K562 (cell line): ENCODE data around the gene ASB18. TPM values are rescaled to one million over a fixed set of nuclear protein-coding genes. Genes with fewer than 3 reads are reported as not detected.

Experiments used
- ATAC-seq: fragments of 200-7000 bp; cut with Tn5 transposase; 3 replicates; pipeline ENCODE4 v1.9.1; 2020; ENCODE audit warnings: moderate library complexity
- BruUV-seq: library from RNA; stranded (reverse); fragments of 400-500 nt; replicated peaks from 2 replicates; lab custom pipeline; 2021; lab: Mats Ljungman, UMichigan
- CTCF ChIA-PET: fragments of 300-600 bp; formaldehyde crosslinking; extraction: SDS; loops from one replicate; lab custom pipeline; 2021; ENCODE audit warnings: low intra/inter-chr PET ratio; lab: Yijun Ruan, JAX
- POLR2A ChIA-PET: fragments of 300-600, 350-650 bp; sonication (Branson Sonifier 250); formaldehyde crosslinking; extraction: SDS; loops from one replicate; lab custom pipeline; 2021; ENCODE audit warnings: antibody characterized with exemption, inconsistent platforms; lab: Yijun Ruan, JAX
- DNase-seq, 4 experiments: peaks; one replicate each; pipeline versions ENCODE4 v3.0.0 to v3.0.0-alpha.2; 2011 to 2018; ENCODE audit warnings: low spot score in 3 of 4, mixed read lengths in 3 of 4; ENCODE audit errors: extremely low read depth in 1 of 4
- FAIRE-seq: peaks from 2 replicates; lab custom pipeline; 2011; peaks lifted over from hg19 to GRCh38; lab: Jason Lieb, UNC
- H2AFZ ChIP-seq: 2 replicates; pipeline ENCODE4 v1.6.0; 2011; ENCODE audit warnings: low read depth, low read length, control low read depth, inconsistent platforms
- H3K27ac ChIP-seq: fragments of 200-600 bp; 3 replicates; pipeline ENCODE4 v1.8.0; 2011; ENCODE audit warnings: low read depth, mild to moderate bottlenecking, control low read depth, inconsistent platforms, low read length, moderate library complexity, mixed read lengths; ENCODE audit errors: extremely low read depth
- H3K27me3 ChIP-seq, 2 experiments: fragments of 300-600 bp in 1 of 2; 2 replicates in 1 of 2; 3 replicates in 1 of 2; pipeline versions ENCODE4 v1.6.0 to v1.8.0; 2011; ENCODE audit warnings: inconsistent platforms in 2 of 2, low read length in 2 of 2, mild to moderate bottlenecking in 1 of 2, mixed read lengths in 1 of 2, moderate library complexity in 1 of 2; ENCODE audit not compliant: control insufficient read depth in 2 of 2, insufficient read depth in 2 of 2
- H3K36me3 ChIP-seq: fragments of 300-600 bp; 3 replicates; pipeline ENCODE4 v1.8.0; 2011; ENCODE audit warnings: mild to moderate bottlenecking, low read length, inconsistent platforms; ENCODE audit not compliant: control insufficient read depth, insufficient read depth
- H3K4me1 ChIP-seq, 2 experiments: fragments of 200-600 bp in 1 of 2; replicated peaks in 1 of 2; 2 replicates in 1 of 2; 3 replicates in 1 of 2; pipeline versions ENCODE4 v1.5.1 to v1.8.0; 2011; ENCODE audit warnings: inconsistent platforms in 2 of 2, low read length in 2 of 2, mild to moderate bottlenecking in 1 of 2, mixed read lengths in 1 of 2, moderate library complexity in 1 of 2; ENCODE audit not compliant: control insufficient read depth in 2 of 2, insufficient read depth in 2 of 2
- H3K4me2 ChIP-seq: 2 replicates; pipeline ENCODE4 v1.6.1; 2011; ENCODE audit warnings: low read length, control low read depth, inconsistent platforms, mixed read lengths; ENCODE audit not compliant: insufficient read depth
- H3K4me3 ChIP-seq: fragments of 200-600 bp; sonication (generic), shearing (Covaris generic); 2 replicates; pipeline ENCODE4 v1.5.1; 2016; ENCODE audit warnings: control low read depth, inconsistent platforms
- H3K79me2 ChIP-seq: fragments of 200-600 bp; 3 replicates; pipeline ENCODE4 v1.8.0; 2011; ENCODE audit warnings: low read length, inconsistent platforms; ENCODE audit not compliant: control insufficient read depth, insufficient read depth
- H3K9ac ChIP-seq, 2 experiments: 2 replicates each; pipeline versions ENCODE4 v1.6.0 to v1.6.1; 2011; ENCODE audit warnings: low read depth in 2 of 2, low read length in 2 of 2, control low read depth in 1 of 2, inconsistent platforms in 1 of 2, mild to moderate bottlenecking in 1 of 2, mixed read lengths in 1 of 2; ENCODE audit not compliant: insufficient read depth in 1 of 2
- H3K9me1 ChIP-seq: one replicate; pipeline ENCODE4 v1.6.0; 2011; ENCODE audit warnings: inconsistent platforms, mild to moderate bottlenecking, low read length, moderate library complexity; ENCODE audit not compliant: control insufficient read depth, insufficient read depth
- H3K9me3 ChIP-seq: replicated peaks from 2 replicates; pipeline ENCODE4 v1.5.1; 2011; ENCODE audit warnings: low read depth, low read length, inconsistent platforms; ENCODE audit not compliant: control insufficient read depth, insufficient read depth
- H4K20me1 ChIP-seq: replicated peaks from 2 replicates; pipeline ENCODE4 v1.6.1; 2011; ENCODE audit warnings: low read length, inconsistent platforms, mixed read lengths; ENCODE audit not compliant: control insufficient read depth, insufficient read depth
- AFF1 ChIP-seq, 2 experiments: fragments of 450-650 bp; IDR thresholded peaks; 2 replicates each; pipeline ENCODE4 v1.6.1; 2018; ENCODE audit warnings: mild to moderate bottlenecking in 2 of 2, low read depth in 1 of 2; ENCODE audit not compliant: partially characterized antibody in 2 of 2
- CBFB ChIP-seq: sonication (generic); formaldehyde crosslinking; IDR thresholded peaks from 2 replicates; pipeline ENCODE4 v1.4.0; 2020; ENCODE audit warnings: mild to moderate bottlenecking, missing genetic modification reagents
- ILF3 ChIP-seq: fragments of 450-650 bp; IDR thresholded peaks from 2 replicates; pipeline ENCODE4 v1.6.1; 2018; ENCODE audit warnings: antibody characterized with exemption, mild to moderate bottlenecking, moderate library complexity, borderline replicate concordance
- IRF1 ChIP-seq: sonication (generic); formaldehyde crosslinking; IDR thresholded peaks from 2 replicates; pipeline ENCODE4 v1.8.0; 2022; ENCODE audit warnings: missing genetic modification reagents, mild to moderate bottlenecking, borderline replicate concordance
- NELFE ChIP-seq: IDR thresholded peaks from 2 replicates; pipeline ENCODE4 v1.6.1; 2011; ENCODE audit warnings: mild to moderate bottlenecking; ENCODE audit not compliant: insufficient read depth, insufficient read length
- NR2C1 ChIP-seq, 2 experiments: fragments of 450-650 bp; IDR thresholded peaks; 2 replicates each; pipeline ENCODE4 v1.6.1; 2017; ENCODE audit warnings: mild to moderate bottlenecking in 2 of 2, antibody characterized with exemption in 1 of 2, inconsistent platforms in 1 of 2, missing compliant biosample characterization in 1 of 2, missing genetic modification characterization in 1 of 2
- PHF20 ChIP-seq: fragments of 450-650 bp; IDR thresholded peaks from 2 replicates; pipeline ENCODE4 v1.6.1; 2018; ENCODE audit not compliant: partially characterized antibody
- PHTF2 ChIP-seq: fragments of 250-450 bp; sonication (Bioruptor Pico); IDR thresholded peaks from 2 replicates; pipeline ENCODE4 v1.5.0; 2021; ENCODE audit warnings: mild to moderate bottlenecking
- PYGO2 ChIP-seq: fragments of 450-650 bp; IDR thresholded peaks from 2 replicates; pipeline ENCODE4 v1.6.1; 2016; ENCODE audit warnings: mild to moderate bottlenecking, missing genetic modification characterization, moderate library complexity, missing compliant biosample characterization
- SMARCE1 ChIP-seq: fragments of 450-650 bp; IDR thresholded peaks from 2 replicates; pipeline ENCODE4 v1.7.1; 2016; ENCODE audit warnings: mild to moderate bottlenecking
- USF1 ChIP-seq: sonication (generic); formaldehyde crosslinking; IDR thresholded peaks from 2 replicates; pipeline ENCODE4 v1.9.0; 2022; ENCODE audit warnings: mild to moderate bottlenecking, missing genetic modification reagents
- ZC3H11A ChIP-seq: IDR thresholded peaks from 2 replicates; pipeline ENCODE4 v1.6.1; 2012; ENCODE audit warnings: low read depth, low read length, improper control_type of control experiment
- ZEB2 ChIP-seq: fragments of 450-650 bp; IDR thresholded peaks from 2 replicates; pipeline ENCODE4 v1.6.1; 2016
- WGBS: fragments of 100-300 bp; shearing (Covaris generic); methylation state at CpG from one replicate; pipeline ENCODE4 v1.1.6; 2016; ENCODE audit warnings: low coverage, mixed read lengths; ENCODE audit not compliant: insufficient coverage; ENCODE audit errors: missing lambda C conversion rate; 5-methylcytosine and 5-hydroxymethylcytosine counted together
- in situ Hi-C: fragments of 300-500 bp; cut with MboI; formaldehyde crosslinking; loops from 4 replicates; pipeline ENCODE4 v1.15.0; 2018; ENCODE audit warnings: inconsistent platforms, mixed read lengths
- intact Hi-C: fragments of 100-400 bp; cut with micrococcal nuclease; formaldehyde crosslinking; loops from 2 replicates; pipeline ENCODE4 v1.14.2; 2022
- polyA plus RNA-seq, 8 experiments: library from polyadenylated mRNA; depleted of rRNA in 4 of 8; stranded (reverse) in 5 of 8; unstranded in 3 of 8; fragments of >200 nt; fragmentation: Nextera tagmentation in 2 of 8; fragmentation: Illumina TruSeq in 1 of 8; extraction: Ambion mirVana in 2 of 8; extraction: Trizol in 1 of 8; gene quantifications; 2 replicates each; pipeline versions ENCODE4 v1.2.1 to v1.2.3, GENCODE V29; 2011 to 2014; ENCODE audit warnings: inconsistent platforms in 1 of 8, missing spikeins in 1 of 8
- total RNA-seq, 7 experiments: library from RNA; depleted of rRNA in 6 of 7; stranded (reverse); fragments of >200 nt in 6 of 7; fragmentation: Illumina TruSeq in 2 of 7; extraction: Trizol in 2 of 7; gene quantifications; 2 replicates each; pipeline versions ENCODE4 v1.2.1 to v1.2.3, GENCODE V29; 2011 to 2021; ENCODE audit warnings: low replicate concordance in 1 of 7

ASB18 gene
- total and polyA plus RNA-seq, 9 of the 15 experiments (the other 6 are each of a cell fraction or from before 2014, with no cell fraction given): not detected

- H3K9me1 ChIP-seq: no peaks in the 10 kb centered on the region
- no peak overlapping the region for H3K4me3 ChIP-seq
- peaks cover 0 to 20% of the 10 kb centered on the region in 2 experiments; a peak in 2 of 5 replicates for H3K27me3 ChIP-seq
- CTCF ChIA-PET: no interaction called here
- H3K9ac ChIP-seq: no peak overlapping the region
- H3K27ac ChIP-seq: no peak overlapping the region
- no TSS peak for BruUV-seq
- no peaks in the 10 kb centered on the region for H4K20me1 ChIP-seq
- intact Hi-C loops (no loop called here), in situ Hi-C loops (no loop called here)
- H3K79me2 ChIP-seq: no peaks in the 10 kb centered on the region
- no peaks in the 10 kb centered on the region for H3K36me3 ChIP-seq
- TF ChIP-seq PHF20 (no peak), CBFB (no peak), SMARCE1 (no peak), USF1 (no peak), IRF1 (CRISPR knock-in tag) (no peak), NR2C1 (IDR thresholded peaks at IDR 0.05) (no peak), NR2C1 (tag; IDR thresholded peaks at IDR 0.05) (no peak), ILF3 (no peak), PHTF2 (CRISPR knock-in tag) (no peak), ZEB2 (no peak), PYGO2 (tag) (no peak), AFF1 (IDR thresholded peaks at IDR 0.05; ENCODE audit: low read depth in 1 of 2, partially characterized antibody in 2 of 2) (no peak), ZC3H11A (no peak), NELFE (no peak)
- WGBS: 0% methylated on average over 7 of the region's 9 CpGs
- DNase-seq: no peak
- no peak overlapping the region for H2AFZ ChIP-seq
- no peak overlapping the region for H3K4me2 ChIP-seq
- no peak for ATAC-seq
- H3K4me1 ChIP-seq: no peaks in the 10 kb centered on the region
- POLR2A ChIA-PET: interaction anchor here (0.5 kb wide), 1 partner anchor 9 kb away, joined by 3 read pairs; no protein-coding TSS in a partner anchor
- no peaks in the 10 kb centered on the region for H3K9me3 ChIP-seq
- no peak for FAIRE-seq
Measured at GRCh38 chr2:236289766-236290462, 25.7 kb upstream of the ASB18 start.
